Immature natural killer cell (primary cell): ENCODE data around the gene KIF1C. TPM values are rescaled to one million over a fixed set of nuclear protein-coding genes. Genes with fewer than 3 reads are reported as not detected.

ENCODE experiments used
- DNase-seq, 3 donors: peaks; one replicate each; pipeline ENCODE4 v3.0.0; 2022; ENCODE audit warnings: mixed read lengths in 1 of 3
- H3K27ac Mint-ChIP-seq, 6 donors: one replicate each; pipeline ENCODE4 v1.8.0; 2020; ENCODE audit warnings: mixed read lengths in 6 of 6, mild to moderate bottlenecking in 5 of 6, inconsistent platforms in 4 of 6, moderate library complexity in 3 of 6
- H3K27me3 Mint-ChIP-seq, 3 donors: one replicate each; pipeline ENCODE4 v1.8.0; 2020 to 2021; ENCODE audit warnings: low read depth in 3 of 3, mild to moderate bottlenecking in 3 of 3, mixed read lengths in 3 of 3, moderate library complexity in 3 of 3, inconsistent platforms in 1 of 3
- H3K36me3 Mint-ChIP-seq, 3 donors: one replicate each; pipeline ENCODE4 v1.8.0; 2020; ENCODE audit warnings: mixed read lengths in 3 of 3, inconsistent platforms in 2 of 3, mild to moderate bottlenecking in 2 of 3
- H3K4me1 Mint-ChIP-seq, 2 donors: one replicate each; pipeline ENCODE4 v1.8.0; 2020; ENCODE audit warnings: inconsistent platforms in 2 of 2, mild to moderate bottlenecking in 2 of 2, mixed read lengths in 2 of 2, moderate library complexity in 1 of 2
- H3K4me3 Mint-ChIP-seq, 5 donors: one replicate each; pipeline ENCODE4 v1.8.0; 2020; ENCODE audit warnings: mild to moderate bottlenecking in 5 of 5, mixed read lengths in 5 of 5, inconsistent platforms in 3 of 5, moderate library complexity in 3 of 5
- H3K9me3 Mint-ChIP-seq, 6 donors: one replicate each; pipeline ENCODE4 v1.8.0; 2020; ENCODE audit warnings: mild to moderate bottlenecking in 6 of 6, mixed read lengths in 6 of 6, inconsistent platforms in 4 of 6, moderate library complexity in 3 of 6
- polyA plus RNA-seq, 3 donors: library from polyadenylated mRNA; unstranded; fragments of 300-500 nt; fragmentation: Illumina TruSeq; gene quantifications; one replicate each; pipeline ENCODE4 v1.2.3, GENCODE V29; 2021

KIF1C gene
- polyA plus RNA-seq, 3 donors from 2014 or later: 0.76 to 5.7 (median 4.0) TPM

- DNase-seq: no peak
- no peaks in the 10 kb centered on the region for H3K9me3 Mint-ChIP-seq
- H3K4me1 Mint-ChIP-seq: peaks cover 15% of the 10 kb centered on the region in 2 donors
- peak overlapping the region; percentile 61 to 83 (median 66) for H3K4me3 Mint-ChIP-seq
- peaks cover 0 to 7% (median 2%) of the 10 kb centered on the region in 3 donors for H3K27me3 Mint-ChIP-seq
- peaks cover 3 to 12% (median 4%) of the 10 kb centered on the region in 3 donors for H3K36me3 Mint-ChIP-seq
- peak overlapping the region in 2 of 6 donors; percentile 37 to 76 for H3K27ac Mint-ChIP-seq
Measured at GRCh38 chr17:4998732-4999429, 1.1 kb downstream of the KIF1C start.

GRCh38 chr17:4999430-5000093 is 1.8 kb downstream of the KIF1C start:
- H3K4me3 Mint-ChIP-seq: peak overlapping the region; percentile 44 to 83 (median 66)
- peaks cover 15% of the 10 kb centered on the region in 2 donors for H3K4me1 Mint-ChIP-seq
- peaks cover 6 to 18% (median 10%) of the 10 kb centered on the region in 3 donors for H3K36me3 Mint-ChIP-seq
- peaks cover 0 to 7% (median 0%) of the 10 kb centered on the region in 3 donors for H3K27me3 Mint-ChIP-seq
- H3K27ac Mint-ChIP-seq: peak overlapping the region in 3 of 6 donors; percentile 37 to 76 (median 46)
- no peaks in the 10 kb centered on the region for H3K9me3 Mint-ChIP-seq
- DNase-seq: no peak

- Mint-ChIP-seq H3K27me3 (peaks cover 0 to 4% (median 0%) of the 10 kb centered on the region in 3 donors), H3K27ac (no peak overlapping the region), H3K4me3 (peak overlapping the region in 1 of 5 donors; percentile 63), H3K36me3 (peaks cover 9 to 25% (median 16%) of the 10 kb centered on the region in 3 donors), H3K9me3 (no peaks in the 10 kb centered on the region), H3K4me1 (peaks cover 15% of the 10 kb centered on the region in 2 donors)
- no peak for DNase-seq
Measured at GRCh38 chr17:5000237-5000639, 2.5 kb downstream of the KIF1C start.

- Mint-ChIP-seq H3K9me3 (no peaks in the 10 kb centered on the region), H3K36me3 (peaks cover 12 to 36% (median 19%) of the 10 kb centered on the region in 3 donors), H3K27me3 (no peaks in the 10 kb centered on the region), H3K27ac (no peak overlapping the region), H3K4me1 (peaks cover 8 to 9% of the 10 kb centered on the region in 2 donors), H3K4me3 (no peak overlapping the region)
- no peak for DNase-seq
Measured at GRCh38 chr17:5002121-5002788, 4.5 kb downstream of the KIF1C start.

- H3K36me3 Mint-ChIP-seq: peaks cover 17 to 45% (median 19%) of the 10 kb centered on the region in 3 donors
- H3K4me3 Mint-ChIP-seq: no peak overlapping the region
- peak overlapping the region in 1 of 6 donors; percentile 40 for H3K27ac Mint-ChIP-seq
- H3K27me3 Mint-ChIP-seq: no peaks in the 10 kb centered on the region
- H3K9me3 Mint-ChIP-seq: no peaks in the 10 kb centered on the region
- DNase-seq: no peak
- peaks cover 8 to 9% of the 10 kb centered on the region in 2 donors for H3K4me1 Mint-ChIP-seq
Measured at GRCh38 chr17:5003214-5003867, 5.6 kb downstream of the KIF1C start.

- H3K27me3 Mint-ChIP-seq: peaks cover 0 to 2% (median 2%) of the 10 kb centered on the region in 3 donors
Measured at GRCh38 chr17:5011928-5012327, 14.2 kb downstream of the KIF1C start.

GRCh38 chr17:5014357-5014756 is 16.6 kb downstream of the KIF1C start:
- H3K27me3 Mint-ChIP-seq: peaks cover 0 to 2% (median 2%) of the 10 kb centered on the region in 3 donors
- peaks cover 3 to 5% of the 10 kb centered on the region in 2 donors for H3K4me1 Mint-ChIP-seq
- no peak overlapping the region for H3K27ac Mint-ChIP-seq
- H3K36me3 Mint-ChIP-seq: peaks cover 11 to 27% (median 12%) of the 10 kb centered on the region in 3 donors
- DNase-seq: no peak
- no peaks in the 10 kb centered on the region for H3K9me3 Mint-ChIP-seq
- H3K4me3 Mint-ChIP-seq: no peak overlapping the region

More at GRCh38 chr17:5011928-5012327, 14.2 kb downstream of the KIF1C start:
- peaks cover 2 to 3% of the 10 kb centered on the region in 2 donors for H3K4me1 Mint-ChIP-seq
- no peak overlapping the region for H3K27ac Mint-ChIP-seq
- H3K9me3 Mint-ChIP-seq: no peaks in the 10 kb centered on the region
- no peak overlapping the region for H3K4me3 Mint-ChIP-seq
- peaks cover 6 to 31% (median 16%) of the 10 kb centered on the region in 3 donors for H3K36me3 Mint-ChIP-seq
- DNase-seq: no peak

GRCh38 chr17:5019475-5019956 is 21.8 kb downstream of the KIF1C start:
- Mint-ChIP-seq H3K4me3 (no peak overlapping the region), H3K27ac (no peak overlapping the region), H3K27me3 (no peaks in the 10 kb centered on the region), H3K9me3 (no peaks in the 10 kb centered on the region), H3K36me3 (peaks cover 7 to 39% (median 10%) of the 10 kb centered on the region in 3 donors), H3K4me1 (peaks cover 3 to 5% of the 10 kb centered on the region in 2 donors)
- peak in 1 of 3 donors; percentile 13 for DNase-seq

GRCh38 chr17:5020502-5021023 is 22.8 kb downstream of the KIF1C start:
- no peaks in the 10 kb centered on the region for H3K9me3 Mint-ChIP-seq
- peaks cover 3 to 5% of the 10 kb centered on the region in 2 donors for H3K4me1 Mint-ChIP-seq
- no peaks in the 10 kb centered on the region for H3K27me3 Mint-ChIP-seq
- DNase-seq: no peak
- no peak overlapping the region for H3K4me3 Mint-ChIP-seq
- H3K27ac Mint-ChIP-seq: peak overlapping the region in 1 of 6 donors; percentile 6
- peaks cover 7 to 39% (median 10%) of the 10 kb centered on the region in 3 donors for H3K36me3 Mint-ChIP-seq

- peaks cover 0 to 2% (median 0%) of the 10 kb centered on the region in 3 donors for H3K27me3 Mint-ChIP-seq
- no peak overlapping the region for H3K4me3 Mint-ChIP-seq
- no peak for DNase-seq
- no peaks in the 10 kb centered on the region for H3K4me1 Mint-ChIP-seq
- H3K36me3 Mint-ChIP-seq: peaks cover 7 to 39% (median 10%) of the 10 kb centered on the region in 3 donors
- H3K9me3 Mint-ChIP-seq: no peaks in the 10 kb centered on the region
- H3K27ac Mint-ChIP-seq: no peak overlapping the region
Measured at GRCh38 chr17:5022171-5022711, 24.5 kb downstream of the KIF1C start.

- Mint-ChIP-seq H3K4me3 (no peak overlapping the region), H3K4me1 (no peaks in the 10 kb centered on the region), H3K27ac (no peak overlapping the region), H3K27me3 (peaks cover 0 to 2% (median 0%) of the 10 kb centered on the region in 3 donors), H3K9me3 (no peaks in the 10 kb centered on the region), H3K36me3 (peaks cover 7 to 37% (median 9%) of the 10 kb centered on the region in 3 donors)
- no peak for DNase-seq
Measured at GRCh38 chr17:5023588-5024147, 25.9 kb downstream of the KIF1C start.

- no peak for DNase-seq
Measured at GRCh38 chr17:5024604-5025003, 26.9 kb downstream of the KIF1C start.

More at GRCh38 chr17:5024604-5025003, 26.9 kb downstream of the KIF1C start:
- Mint-ChIP-seq H3K9me3 (no peaks in the 10 kb centered on the region), H3K27me3 (peaks cover 0 to 2% (median 0%) of the 10 kb centered on the region in 3 donors), H3K27ac (peak overlapping the region in 1 of 6 donors; percentile 20), H3K36me3 (peaks cover 5 to 29% (median 7%) of the 10 kb centered on the region in 3 donors), H3K4me1 (no peaks in the 10 kb centered on the region), H3K4me3 (no peak overlapping the region)
